H1 (cell line): ENCODE measurements around the gene TDO2. TPM values are rescaled to one million over a fixed set of nuclear protein-coding genes. Genes with fewer than 3 reads are reported as not detected.

Source experiments
- CBX5 ChIP-seq: fragments of 300-800, 300-1000 bp; sonication (generic); IDR thresholded peaks from 2 replicates; pipeline ENCODE4 v1.7.1; 2016; ENCODE audit warnings: antibody characterized with exemption, low read length, low read depth
- CEBPB ChIP-seq: IDR thresholded peaks from 2 replicates; pipeline ENCODE4 v1.6.1; 2012; ENCODE audit warnings: low read depth, low read length
- CHD1 ChIP-seq: IDR thresholded peaks from 2 replicates; pipeline ENCODE4 v1.6.1; 2012; ENCODE audit warnings: low read depth, low read length, improper control_type of control experiment
- CHD7 ChIP-seq: fragments of 300-600 bp; sonication (generic); IDR thresholded peaks from 2 replicates; pipeline ENCODE4 v1.7.1; 2012; ENCODE audit warnings: low read length, moderate library complexity, mild to moderate bottlenecking, inconsistent platforms; ENCODE audit not compliant: insufficient replicate concordance
- FOSL1 ChIP-seq: IDR thresholded peaks from 2 replicates; pipeline ENCODE4 v1.6.1; 2011; ENCODE audit warnings: mild to moderate bottlenecking, low read depth, low read length, moderate library complexity; ENCODE audit not compliant: insufficient read depth
- MAFK ChIP-seq: IDR thresholded peaks from 2 replicates; pipeline ENCODE4 v1.6.1; 2012; ENCODE audit warnings: low read depth, mild to moderate bottlenecking, improper control_type of control experiment, low read length
- RFX5 ChIP-seq: IDR thresholded peaks from 2 replicates; pipeline ENCODE4 v1.6.1; 2011; ENCODE audit warnings: low read depth, low read length, improper control_type of control experiment, borderline replicate concordance
- SIN3A ChIP-seq, 2 experiments: IDR thresholded peaks in 1 of 2; conservative IDR thresholded peaks in 1 of 2; 2 replicates each; pipeline ENCODE4 v1.6.1; 2011 to 2012; ENCODE audit warnings: low read length in 2 of 2, improper control_type of control experiment in 1 of 2, low read depth in 1 of 2, mild to moderate bottlenecking in 1 of 2
- SP4 ChIP-seq: IDR thresholded peaks from 2 replicates; pipeline ENCODE4 v1.6.1; 2012; ENCODE audit warnings: low read length, inconsistent platforms
- TEAD4 ChIP-seq: IDR thresholded peaks from 2 replicates; pipeline ENCODE4 v1.6.1; 2012; ENCODE audit warnings: low read depth, low read length, inconsistent platforms, mixed read lengths
- polyA plus RNA-seq, 7 experiments: library from polyadenylated mRNA; depleted of rRNA in 3 of 7; stranded (reverse) in 5 of 7; unstranded in 2 of 7; fragments of >200 nt in 5 of 7; fragments of 200-250 nt in 2 of 7; gene quantifications; 1 replicate in 5 of 7; 2 replicates in 1 of 7; 4 replicates in 1 of 7; pipeline versions ENCODE4 v1.2.1 to v1.2.3, GENCODE V29; 2011 to 2013; ENCODE audit warnings: missing spikeins in 2 of 7, mixed read lengths in 2 of 7
- total RNA-seq: library from RNA; stranded (reverse); fragmentation: NEBNext Ultra II Directional; extraction: Animal tissue kit (Norgen Biotek cat#: 25700); gene quantifications from 2 replicates; pipeline ENCODE4 v1.2.1, GENCODE V29; 2021

The TDO2 gene
- total and polyA plus RNA-seq, 2 of the 8 experiments (the other 6 are each of a cell fraction or from before 2014, with no cell fraction given) = 0.03 TPM; not detected in 1

DNA sequence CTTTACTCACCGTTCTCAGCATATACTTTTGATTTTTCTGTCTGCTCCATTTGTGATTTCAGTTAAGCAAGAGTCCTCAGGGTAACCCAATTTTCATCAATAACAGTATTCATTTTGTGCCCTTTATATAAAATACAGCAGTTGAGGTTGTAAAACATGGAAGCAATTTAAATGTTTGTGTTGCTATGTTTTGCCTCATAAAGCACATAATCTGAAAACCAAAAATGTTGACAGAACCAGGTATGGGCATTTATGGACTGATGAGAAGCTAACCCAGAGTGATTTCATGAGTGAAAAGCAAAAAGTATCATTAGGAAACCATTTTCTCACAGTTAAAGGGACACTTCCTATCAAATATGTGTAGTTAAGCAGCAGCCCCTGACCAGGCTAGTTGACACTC lies 37.3 kb upstream of the TDO2 start, which contains the start of gene ASIC5 (continued):
- no peak for TF ChIP-seq CHD7
- no peak for TF ChIP-seq RFX5
- no peak for TF ChIP-seq SIN3A (conservative IDR thresholded peaks at IDR 0.05 in 1 of 2, IDR thresholded peaks at IDR 0.05 in 1 of 2; ENCODE audit: low read depth in 1 of 2, low read length in 2 of 2)
- no peak for TF ChIP-seq CHD1
- TF ChIP-seq MAFK = no peak
- no peak for TF ChIP-seq FOSL1
- no peak for TF ChIP-seq SP4
- no peak for TF ChIP-seq TEAD4
- no peak for TF ChIP-seq CBX5
- no peak for TF ChIP-seq CEBPB
